MCF 10A (cell line): ENCODE data around the gene SLC17A7. TPM values are rescaled to one million over a fixed set of nuclear protein-coding genes. Genes with fewer than 3 reads are reported as not detected.

ENCODE experiments used
- BruUV-seq: library from RNA; stranded (reverse); fragments of 400-500 nt; replicated peaks from 2 replicates; lab custom pipeline; 2021; lab: Mats Ljungman, UMichigan
- CTCF ChIA-PET: fragments of 300-600 bp; sonication (Branson Sonifier 250); formaldehyde crosslinking; extraction: SDS; loops from one replicate; lab custom pipeline; 2021; ENCODE audit warnings: antibody characterized with exemption, inconsistent platforms; lab: Yijun Ruan, JAX
- POLR2A ChIA-PET: fragments of 300-600, 350-650 bp; sonication (Branson Sonifier 250); formaldehyde crosslinking; extraction: SDS; loops from one replicate; lab custom pipeline; 2020; ENCODE audit warnings: antibody characterized with exemption, inconsistent platforms; lab: Yijun Ruan, JAX
- DNase-seq: peaks from one replicate; pipeline ENCODE4 v3.0.0-alpha.2; 2018; ENCODE audit not compliant: unreplicated experiment
- H3K27ac Mint-ChIP-seq: one replicate; pipeline ENCODE4 v1.8.0; 2022; ENCODE audit warnings: mild to moderate bottlenecking, low read depth, mixed read lengths; ENCODE audit not compliant: unreplicated experiment
- H3K27me3 Mint-ChIP-seq: one replicate; pipeline ENCODE4 v1.8.0; 2022; ENCODE audit warnings: mixed read lengths; ENCODE audit not compliant: insufficient read depth, unreplicated experiment
- H3K36me3 Mint-ChIP-seq: one replicate; pipeline ENCODE4 v1.8.0; 2022; ENCODE audit warnings: mild to moderate bottlenecking, moderate library complexity, mixed read lengths; ENCODE audit not compliant: insufficient read depth, unreplicated experiment
- H3K4me1 Mint-ChIP-seq: one replicate; pipeline ENCODE4 v1.8.0; 2022; ENCODE audit warnings: mixed read lengths; ENCODE audit not compliant: insufficient read depth, unreplicated experiment
- H3K4me3 Mint-ChIP-seq: one replicate; pipeline ENCODE4 v1.8.0; 2022; ENCODE audit warnings: mild to moderate bottlenecking, moderate library complexity, mixed read lengths; ENCODE audit not compliant: unreplicated experiment
- H3K9me3 Mint-ChIP-seq: one replicate; pipeline ENCODE4 v1.8.0; 2022; ENCODE audit warnings: mixed read lengths; ENCODE audit not compliant: unreplicated experiment
- intact Hi-C: fragments of 100-400 bp; cut with micrococcal nuclease; formaldehyde crosslinking; loops from 2 replicates; pipeline ENCODE4 v1.14.1; 2022
- total RNA-seq: library from RNA; stranded (reverse); gene quantifications from 2 replicates; pipeline ENCODE4 v1.2.3, GENCODE V29; 2022
- TF ChIP-seq, protein P1 (sequence below): fragments of 200-600 bp; IDR thresholded peaks from one replicate; pipeline ENCODE4 v1.8.0; 2022; ENCODE audit warnings: antibody characterized with exemption, mild to moderate bottlenecking; ENCODE audit not compliant: unreplicated experiment

Gene SLC17A7
- total RNA-seq, 1 experiment from 2014 or later, result not detected

DNA sequence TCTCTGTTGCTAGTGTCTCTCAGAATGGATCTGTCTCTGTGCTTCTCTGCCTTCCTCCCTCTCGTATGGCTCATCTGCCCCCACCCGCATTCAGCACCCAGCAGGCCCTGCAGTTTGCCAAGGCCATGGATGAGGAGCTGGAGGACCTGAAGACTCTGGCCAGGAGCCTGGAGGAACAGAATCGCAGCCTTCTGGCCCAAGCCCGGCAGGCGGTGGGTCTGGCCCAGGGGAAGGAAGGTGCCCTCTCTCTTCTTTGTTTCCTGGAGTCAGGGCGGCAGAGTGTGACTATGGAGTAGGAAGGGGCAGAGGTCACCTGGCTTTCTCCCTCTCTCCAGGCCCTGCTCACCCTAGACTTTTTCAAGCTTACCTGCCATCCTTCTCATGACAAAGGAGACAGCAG is 42.4 kb downstream of the SLC17A7 start:
- Mint-ChIP-seq H3K27ac (no peak overlapping the region), H3K36me3 (no peaks in the 10 kb centered on the region), H3K27me3 (peaks cover 18% of the 10 kb centered on the region), H3K4me3 (no peak overlapping the region), H3K4me1 (peaks cover 4% of the 10 kb centered on the region), H3K9me3 (no peaks in the 10 kb centered on the region)
- TF ChIP-seq, protein P1, sequence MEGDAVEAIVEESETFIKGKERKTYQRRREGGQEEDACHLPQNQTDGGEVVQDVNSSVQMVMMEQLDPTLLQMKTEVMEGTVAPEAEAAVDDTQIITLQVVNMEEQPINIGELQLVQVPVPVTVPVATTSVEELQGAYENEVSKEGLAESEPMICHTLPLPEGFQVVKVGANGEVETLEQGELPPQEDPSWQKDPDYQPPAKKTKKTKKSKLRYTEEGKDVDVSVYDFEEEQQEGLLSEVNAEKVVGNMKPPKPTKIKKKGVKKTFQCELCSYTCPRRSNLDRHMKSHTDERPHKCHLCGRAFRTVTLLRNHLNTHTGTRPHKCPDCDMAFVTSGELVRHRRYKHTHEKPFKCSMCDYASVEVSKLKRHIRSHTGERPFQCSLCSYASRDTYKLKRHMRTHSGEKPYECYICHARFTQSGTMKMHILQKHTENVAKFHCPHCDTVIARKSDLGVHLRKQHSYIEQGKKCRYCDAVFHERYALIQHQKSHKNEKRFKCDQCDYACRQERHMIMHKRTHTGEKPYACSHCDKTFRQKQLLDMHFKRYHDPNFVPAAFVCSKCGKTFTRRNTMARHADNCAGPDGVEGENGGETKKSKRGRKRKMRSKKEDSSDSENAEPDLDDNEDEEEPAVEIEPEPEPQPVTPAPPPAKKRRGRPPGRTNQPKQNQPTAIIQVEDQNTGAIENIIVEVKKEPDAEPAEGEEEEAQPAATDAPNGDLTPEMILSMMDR, result no peak
- CTCF ChIA-PET, result no interaction called here
- BruUV-seq, result no TSS peak
- POLR2A ChIA-PET, result interaction anchor here (0.5 kb wide), 1 partner anchor 49 kb away, joined by 3 read pairs; no protein-coding TSS in a partner anchor
- intact Hi-C loops, result no loop called here
- no peak for DNase-seq

DNA sequence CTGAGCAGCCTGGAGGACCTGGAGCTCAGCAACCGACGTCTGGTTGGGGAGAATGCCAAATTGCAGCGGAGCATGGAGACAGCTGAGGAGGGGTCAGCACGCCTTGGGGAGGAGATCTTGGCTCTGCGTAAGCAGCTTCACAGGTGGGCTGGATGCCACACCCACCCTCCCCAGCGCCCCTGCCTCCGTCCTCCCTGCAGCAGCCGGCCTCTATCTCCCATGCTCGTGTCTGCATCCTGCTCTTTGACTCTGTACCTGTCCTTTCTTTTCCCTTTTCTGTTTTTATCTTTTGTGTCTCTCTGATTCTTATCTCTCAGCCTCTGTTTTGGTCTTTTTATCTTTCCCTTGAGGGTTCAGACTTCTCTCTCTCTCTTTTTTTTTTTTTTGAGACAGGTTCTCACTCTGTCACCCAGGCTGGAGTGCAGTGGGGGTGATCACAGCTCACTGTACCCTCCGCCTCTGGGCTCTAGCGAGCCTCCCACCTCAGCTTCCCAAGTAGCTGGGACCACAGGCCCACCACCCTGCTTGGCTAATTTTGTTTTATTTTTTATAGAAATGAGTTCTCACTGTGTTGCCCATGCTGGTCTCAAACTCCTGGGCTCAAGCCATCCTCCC is 43.2 kb downstream of the SLC17A7 start:
- Mint-ChIP-seq H3K27ac (no peak overlapping the region), H3K27me3 (peaks cover 18% of the 10 kb centered on the region), H3K9me3 (no peaks in the 10 kb centered on the region), H3K36me3 (no peaks in the 10 kb centered on the region), H3K4me3 (no peak overlapping the region), H3K4me1 (peaks cover 4% of the 10 kb centered on the region)
- TF ChIP-seq, protein P1, result no peak
- DNase-seq, result no peak
- ChIA-PET CTCF (interaction anchor here (1.1 kb wide), 1 partner anchor 45 kb away, joined by 3 read pairs; no protein-coding TSS in a partner anchor), POLR2A (interaction anchor here (0.5 kb wide), 1 partner anchor 50 kb away, joined by 3 read pairs; no protein-coding TSS in a partner anchor)
- BruUV-seq, result no TSS peak
- intact Hi-C loops, result no loop called here

DNA sequence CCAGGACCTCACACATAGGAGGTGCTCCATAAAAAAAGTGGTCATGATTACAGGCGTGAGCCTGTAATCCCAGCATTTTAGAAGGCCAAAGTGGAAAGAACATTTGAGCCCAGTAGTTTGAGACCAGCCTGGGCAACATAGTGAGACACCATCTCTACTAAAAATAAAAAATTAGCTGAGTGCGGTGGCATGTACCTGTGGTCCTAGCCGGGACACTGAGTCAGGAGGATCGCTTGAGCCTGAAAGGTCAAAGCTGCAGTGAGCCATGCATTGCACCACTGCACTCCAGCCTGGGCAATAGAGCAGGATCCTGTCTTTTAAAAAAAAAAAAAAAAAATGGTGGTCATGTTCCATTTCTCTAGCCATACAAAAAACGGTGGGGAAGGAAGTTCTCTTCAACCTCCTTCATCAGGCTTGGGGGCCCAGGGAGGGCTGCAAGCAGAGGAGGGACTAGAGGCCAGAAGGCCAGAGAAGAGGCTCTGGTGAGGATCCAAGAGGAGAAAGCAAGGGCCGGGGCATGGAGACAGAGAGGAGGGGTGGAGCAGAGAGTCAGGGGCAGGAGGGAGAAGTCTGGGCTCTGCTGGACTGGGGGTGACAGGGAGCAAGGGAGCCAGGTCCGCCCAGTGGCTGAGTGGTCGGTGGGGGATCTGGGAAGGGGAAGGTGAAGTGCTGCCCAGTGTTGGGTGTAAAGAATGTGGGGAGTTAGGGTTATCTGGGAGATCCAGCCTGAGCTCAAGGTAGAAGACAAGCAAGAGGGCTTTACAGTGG is 44.4 kb downstream of the SLC17A7 start:
- no peak overlapping the region for H3K4me3 Mint-ChIP-seq
- peaks cover 7% of the 10 kb centered on the region for H3K4me1 Mint-ChIP-seq
- no peak for DNase-seq
- intact Hi-C loops, result no loop called here
- TF ChIP-seq, protein P1, result no peak
- ChIA-PET POLR2A (no interaction called here), CTCF (interaction anchor here (0.7 to 1.1 kb wide), 2 partner anchors 46 to 150 kb away, joined by 3 read pairs; no protein-coding TSS in a partner anchor)
- no peaks in the 10 kb centered on the region for H3K36me3 Mint-ChIP-seq
- no peaks in the 10 kb centered on the region for H3K9me3 Mint-ChIP-seq
- no peak overlapping the region for H3K27ac Mint-ChIP-seq
- H3K27me3 Mint-ChIP-seq, result peaks cover 24% of the 10 kb centered on the region
- BruUV-seq, result no TSS peak
